Neural cell (in vitro differentiated cells): ENCODE measurements around the gene VCP. TPM values are rescaled to one million over a fixed set of nuclear protein-coding genes. Genes with fewer than 3 reads are reported as not detected.
"Not testable (repeated sequence)": the region's sequence is repeated elsewhere in the genome, so short reads cannot be mapped to it uniquely, and the experiment has no call there.

Experiments used
- H2AFZ ChIP-seq: fragments of 200-600, 300-800 bp; sonication (generic), shearing (Covaris generic); 2 replicates; pipeline ENCODE4 v1.6.0; 2014; ENCODE audit warnings: low read depth, mild to moderate bottlenecking, antibody characterized with exemption, low read length, moderate library complexity
- H3F3A ChIP-seq: fragments of 200-600 bp; shearing (Covaris generic); 2 replicates; pipeline ENCODE4 v1.6.1; 2016; ENCODE audit warnings: mild to moderate bottlenecking, moderate library complexity, mixed read lengths, antibody characterized with exemption, low read length; ENCODE audit not compliant: insufficient read depth, poor library complexity, severe bottlenecking
- H3K27ac ChIP-seq: fragments of 200-600, 300-800 bp; sonication (generic), shearing (Covaris generic); 2 replicates; pipeline ENCODE4 v1.5.1; 2014; ENCODE audit warnings: mild to moderate bottlenecking, low read length, moderate library complexity
- H3K27me3 ChIP-seq: fragments of 300-800, 200-600 bp; sonication (generic), shearing (Covaris generic); 2 replicates; pipeline ENCODE4 v1.6.0; 2014; ENCODE audit warnings: mild to moderate bottlenecking, low read depth, low read length, moderate library complexity; ENCODE audit not compliant: insufficient read depth
- H3K36me3 ChIP-seq: fragments of 300-800, 200-600 bp; sonication (generic), shearing (Covaris generic); 2 replicates; pipeline ENCODE4 v1.5.1; 2014; ENCODE audit warnings: mild to moderate bottlenecking, antibody characterized with exemption, low read length, moderate library complexity; ENCODE audit not compliant: insufficient read depth
- H3K4me2 ChIP-seq: fragments of 300-800, 200-600 bp; sonication (generic), shearing (Covaris generic); 2 replicates; pipeline ENCODE4 v1.6.0; 2014; ENCODE audit warnings: mild to moderate bottlenecking, low read length
- H3K4me3 ChIP-seq: fragments of 300-800, 200-600 bp; sonication (generic), shearing (Covaris generic); 2 replicates; pipeline ENCODE4 v1.5.1; 2014; ENCODE audit warnings: mild to moderate bottlenecking, low read length, moderate library complexity
- H3K79me2 ChIP-seq: fragments of 200-600 bp; shearing (Covaris generic); replicated peaks from 2 replicates; pipeline ENCODE4 v1.6.0; 2014; ENCODE audit warnings: mild to moderate bottlenecking, low read length, moderate library complexity; ENCODE audit not compliant: insufficient read depth
- H3K9ac ChIP-seq: fragments of 300-800, 200-600 bp; sonication (generic), shearing (Covaris generic); 2 replicates; pipeline ENCODE4 v1.6.1; 2016; ENCODE audit warnings: mild to moderate bottlenecking, low read length, mixed read lengths
- H3K9me2 ChIP-seq: fragments of 200-600 bp; shearing (Covaris generic); 2 replicates; pipeline ENCODE4 v1.6.1; 2016; ENCODE audit warnings: mild to moderate bottlenecking, low read length, mixed read lengths; ENCODE audit not compliant: insufficient read depth
- H3K9me3 ChIP-seq: fragments of 200-600, 300-800 bp; sonication (generic), shearing (Covaris generic); 2 replicates; pipeline ENCODE4 v1.6.1; 2016; ENCODE audit warnings: mild to moderate bottlenecking, mixed run types, low read length, moderate library complexity, mixed read lengths
- H4K20me1 ChIP-seq: fragments of 200-600 bp; shearing (Covaris generic); 2 replicates; pipeline ENCODE4 v1.6.1; 2016; ENCODE audit warnings: mild to moderate bottlenecking, mixed run types; ENCODE audit not compliant: insufficient read depth
- CTCF ChIP-seq: fragments of 450-650 bp; IDR thresholded peaks from 2 replicates; pipeline ENCODE4 v1.5.1; 2014; ENCODE audit warnings: antibody characterized with exemption, mild to moderate bottlenecking, moderate library complexity; ENCODE audit not compliant: poor library complexity, severe bottlenecking
- EP300 ChIP-seq: fragments of 450-650 bp; conservative IDR thresholded peaks from 2 replicates; pipeline ENCODE4 v1.6.1; 2014; ENCODE audit warnings: antibody characterized with exemption, mild to moderate bottlenecking, moderate library complexity; ENCODE audit not compliant: poor library complexity, severe bottlenecking
- EZH2 ChIP-seq: fragments of 200-600, 300-800 bp; shearing (Covaris generic), sonication (generic); IDR thresholded peaks from 2 replicates; pipeline ENCODE4 v1.6.1; 2014; ENCODE audit warnings: antibody characterized with exemption, low read length, borderline replicate concordance, mild to moderate bottlenecking; ENCODE audit not compliant: insufficient read depth, poor library complexity, severe bottlenecking
- MXI1 ChIP-seq: fragments of 450-650 bp; conservative IDR thresholded peaks from 2 replicates; pipeline ENCODE4 v1.6.1; 2014; ENCODE audit warnings: antibody characterized with exemption, mild to moderate bottlenecking; ENCODE audit not compliant: poor library complexity, severe bottlenecking
- POLR2AphosphoS5 ChIP-seq: IDR thresholded peaks from 2 replicates; pipeline ENCODE4 v1.6.1; 2012
- RAD21 ChIP-seq: fragments of 450-650 bp; conservative IDR thresholded peaks from 2 replicates; pipeline ENCODE4 v1.6.1; 2014; ENCODE audit warnings: antibody characterized with exemption, mild to moderate bottlenecking, moderate library complexity
- REST ChIP-seq: IDR thresholded peaks from 2 replicates; pipeline ENCODE4 v1.6.1; 2012; ENCODE audit warnings: borderline replicate concordance
- SMC3 ChIP-seq: fragments of 450-650 bp; conservative IDR thresholded peaks from 2 replicates; pipeline ENCODE4 v1.6.1; 2014; ENCODE audit warnings: antibody characterized with exemption, mild to moderate bottlenecking, moderate library complexity; ENCODE audit not compliant: poor library complexity
- TAF1 ChIP-seq: IDR thresholded peaks from 2 replicates; pipeline ENCODE4 v1.6.1; 2012; ENCODE audit warnings: low read depth
- polyA plus RNA-seq: library from polyadenylated mRNA; depleted of rRNA; stranded (reverse); fragments of >200 nt; gene quantifications from 2 replicates; pipeline ENCODE4 v1.2.3, GENCODE V29; 2014

The VCP gene
- polyA plus RNA-seq, 1 donor from 2014 or later: 139 TPM

GRCh38 chr9:35027860-35028259 lies 44.6 kb downstream of the VCP start:
- no peak overlapping the region for H3K4me3 ChIP-seq
- H3K27ac ChIP-seq: no peak overlapping the region
- no peaks in the 10 kb centered on the region for H3K9me3 ChIP-seq
- H3K27me3 ChIP-seq: no peaks in the 10 kb centered on the region
- H3F3A ChIP-seq: no peaks in the 10 kb centered on the region
- H3K9ac ChIP-seq: no peak overlapping the region
- no peaks in the 10 kb centered on the region for H3K36me3 ChIP-seq
- H2AFZ ChIP-seq: no peak overlapping the region
- TF ChIP-seq EP300: no peak
- no peak for TF ChIP-seq RAD21
- no peak for TF ChIP-seq SMC3
- TF ChIP-seq REST: no peak
- no peak for TF ChIP-seq MXI1
- TF ChIP-seq TAF1: no peak
- TF ChIP-seq CTCF: no peak
- TF ChIP-seq POLR2AphosphoS5: no peak
- TF ChIP-seq EZH2: no peak
- H3K4me2 ChIP-seq: no peak overlapping the region
- no peaks in the 10 kb centered on the region for H3K79me2 ChIP-seq
- H4K20me1 ChIP-seq: no peaks in the 10 kb centered on the region
- H3K9me2 ChIP-seq: no peaks in the 10 kb centered on the region

- Histone ChIP-seq H3K4me2 (no peak overlapping the region), H3K9ac (no peak overlapping the region), H3K27ac (no peak overlapping the region)
Measured at GRCh38 chr9:35027374-35027773, 45.1 kb downstream of the VCP start.

GRCh38 chr9:35026671-35027070 lies 45.8 kb downstream of the VCP start:
- H3K27ac ChIP-seq: no peak overlapping the region
- H3K4me3 ChIP-seq: no peak overlapping the region

More at GRCh38 chr9:35027374-35027773, 45.1 kb downstream of the VCP start:
- Histone ChIP-seq H3K4me3 (no peak overlapping the region), H3K27me3 (no peaks in the 10 kb centered on the region), H3K36me3 (no peaks in the 10 kb centered on the region), H3F3A (no peaks in the 10 kb centered on the region), H4K20me1 (no peaks in the 10 kb centered on the region), H3K9me3 (no peaks in the 10 kb centered on the region), H3K9me2 (no peaks in the 10 kb centered on the region), H2AFZ (no peak overlapping the region), H3K79me2 (no peaks in the 10 kb centered on the region)
- TF ChIP-seq EZH2 (no peak), POLR2AphosphoS5 (no peak)

GRCh38 chr9:35023443-35023842 lies 49.0 kb downstream of the VCP start:
- H3F3A ChIP-seq, H3K9me3 ChIP-seq, H3K27me3 ChIP-seq: not testable (repeated sequence)

More at GRCh38 chr9:35026671-35027070, 45.8 kb downstream of the VCP start:
- no peaks in the 10 kb centered on the region for H3K36me3 ChIP-seq
- H3K79me2 ChIP-seq: no peaks in the 10 kb centered on the region
- H3K27me3 ChIP-seq: no peaks in the 10 kb centered on the region
- no peaks in the 10 kb centered on the region for H3F3A ChIP-seq
- H4K20me1 ChIP-seq: no peaks in the 10 kb centered on the region
- H2AFZ ChIP-seq: no peak overlapping the region
- no peak overlapping the region for H3K4me2 ChIP-seq
- H3K9ac ChIP-seq: no peak overlapping the region
- no peaks in the 10 kb centered on the region for H3K9me2 ChIP-seq
- H3K9me3 ChIP-seq: no peaks in the 10 kb centered on the region
- TF ChIP-seq RAD21: no peak
- TF ChIP-seq CTCF: no peak
- no peak for TF ChIP-seq SMC3
- no peak for TF ChIP-seq EP300

More at GRCh38 chr9:35023443-35023842, 49.0 kb downstream of the VCP start:
- not testable (repeated sequence) for H3K36me3 ChIP-seq, H2AFZ ChIP-seq, H3K27ac ChIP-seq, H3K4me3 ChIP-seq, H3K4me2 ChIP-seq, H4K20me1 ChIP-seq, H3K9me2 ChIP-seq, H3K9ac ChIP-seq, H3K79me2 ChIP-seq
